GF-D8 (cell line): ENCODE data around the gene B3GALNT1.

Source experiments
- DNase-seq: peaks from one replicate; lab custom pipeline; 2025; lab: John Stamatoyannopoulos, UW

The B3GALNT1 gene

GRCh38 chr3:161073181-161073580 lies 32.0 kb downstream of the B3GALNT1 start:
- DNase-seq: no peak

GRCh38 chr3:161072751-161073150 lies 32.4 kb downstream of the B3GALNT1 start:
- DNase-seq: no peak

GRCh38 chr3:161072211-161072621 lies 32.9 kb downstream of the B3GALNT1 start:
- peak; percentile 60 for DNase-seq

GRCh38 chr3:161070980-161071663 lies 34.0 kb downstream of the B3GALNT1 start:
- DNase-seq: no peak

- no peak for DNase-seq
Measured at GRCh38 chr3:161070252-161070930, 34.8 kb downstream of the B3GALNT1 start.

GRCh38 chr3:161069511-161070251 lies 35.5 kb downstream of the B3GALNT1 start:
- DNase-seq: peak; percentile 66

- no peak for DNase-seq
Measured at GRCh38 chr3:161067335-161067734, 37.8 kb downstream of the B3GALNT1 start.

GRCh38 chr3:161066930-161067329 lies 38.2 kb downstream of the B3GALNT1 start:
- DNase-seq: peak; percentile 80

- no peak for DNase-seq
Measured at GRCh38 chr3:161064413-161064812, 40.7 kb downstream of the B3GALNT1 start.

GRCh38 chr3:161054860-161055604 lies 50.1 kb downstream of the B3GALNT1 start:
- no peak for DNase-seq

- no peak for DNase-seq
Measured at GRCh38 chr3:161051856-161052255, 53.3 kb downstream of the B3GALNT1 start.

GRCh38 chr3:161050935-161051334 lies 54.2 kb downstream of the B3GALNT1 start:
- no peak for DNase-seq

- DNase-seq: no peak
Measured at GRCh38 chr3:161049683-161050248, 55.4 kb downstream of the B3GALNT1 start.

GRCh38 chr3:161043336-161044035 lies 61.7 kb downstream of the B3GALNT1 start:
- DNase-seq: no peak

- no peak for DNase-seq
Measured at GRCh38 chr3:161042023-161042501, 63.1 kb downstream of the B3GALNT1 start.

GRCh38 chr3:161038725-161039124 lies 66.4 kb downstream of the B3GALNT1 start:
- no peak for DNase-seq

GRCh38 chr3:161035711-161036110 lies 69.4 kb downstream of the B3GALNT1 start:
- peak; percentile 93 for DNase-seq

GRCh38 chr3:161034913-161035550 lies 70.1 kb downstream of the B3GALNT1 start:
- peak; percentile 97 for DNase-seq
